OCI-LY1 (cell line): ENCODE data around the gene CDK18.

Experiments
- H2AFZ ChIP-seq: fragments of 200-600 bp; sonication (generic), shearing (Covaris generic); 2 replicates; pipeline ENCODE4 v1.6.0; 2014; ENCODE audit warnings: antibody characterized with exemption, mild to moderate bottlenecking, low read length
- H3F3A ChIP-seq: fragments of 200-600 bp; sonication (generic), shearing (Covaris generic); 2 replicates; pipeline ENCODE4 v1.6.0; 2014; ENCODE audit warnings: mild to moderate bottlenecking, antibody characterized with exemption, low read length, moderate library complexity; ENCODE audit not compliant: insufficient read depth
- H3K27ac ChIP-seq: fragments of 200-600 bp; sonication (generic); 2 replicates; pipeline ENCODE4 v1.5.1; 2014; ENCODE audit warnings: low read length, mixed run types, mild to moderate bottlenecking, low read depth; ENCODE audit not compliant: poor library complexity, severe bottlenecking
- H3K27me3 ChIP-seq: fragments of 200-600 bp; sonication (generic); 2 replicates; pipeline ENCODE4 v1.6.0; 2014; ENCODE audit warnings: antibody characterized with exemption, mild to moderate bottlenecking, low read length, moderate library complexity; ENCODE audit not compliant: insufficient read depth
- H3K36me3 ChIP-seq: fragments of 200-600 bp; sonication (generic); 2 replicates; pipeline ENCODE4 v1.6.1; 2014; ENCODE audit warnings: mild to moderate bottlenecking, antibody characterized with exemption, low read length, moderate library complexity, mixed read lengths; ENCODE audit not compliant: insufficient read depth
- H3K4me1 ChIP-seq: fragments of 200-600 bp; sonication (generic); 2 replicates; pipeline ENCODE4 v1.5.1; 2014; ENCODE audit warnings: mild to moderate bottlenecking, low read length, moderate library complexity; ENCODE audit not compliant: insufficient read depth, severe bottlenecking
- H3K4me2 ChIP-seq: fragments of 200-600 bp; sonication (generic), shearing (Covaris generic); 2 replicates; pipeline ENCODE4 v1.6.1; 2014; ENCODE audit warnings: low read length
- H3K4me3 ChIP-seq: fragments of 200-600 bp; sonication (generic); 2 replicates; pipeline ENCODE4 v1.5.1; 2014; ENCODE audit warnings: low read length, low read depth, mild to moderate bottlenecking, mixed read lengths; ENCODE audit not compliant: poor library complexity, severe bottlenecking
- H3K79me2 ChIP-seq: fragments of 200-600 bp; shearing (Covaris generic); 2 replicates; pipeline ENCODE4 v1.6.1; 2016; ENCODE audit warnings: mixed run types, low read length, mixed read lengths; ENCODE audit not compliant: insufficient read depth
- H3K9ac ChIP-seq: fragments of 200-600 bp; sonication (generic), shearing (Covaris generic); 2 replicates; pipeline ENCODE4 v1.6.1; 2014; ENCODE audit warnings: mild to moderate bottlenecking, low read length, mixed read lengths
- H3K9me2 ChIP-seq: fragments of 200-600 bp; sonication (generic), shearing (Covaris generic); 2 replicates; pipeline ENCODE4 v1.6.1; 2014; ENCODE audit warnings: low read depth, mild to moderate bottlenecking, low read length, mixed read lengths
- H3K9me3 ChIP-seq: fragments of 200-600 bp; shearing (Covaris generic); 2 replicates; pipeline ENCODE4 v1.6.1; 2014; ENCODE audit warnings: low read length, mixed read lengths
- H4K20me1 ChIP-seq: fragments of 200-600 bp; sonication (generic), shearing (Covaris generic); 2 replicates; pipeline ENCODE4 v1.6.0; 2016; ENCODE audit warnings: mild to moderate bottlenecking, low read length; ENCODE audit not compliant: insufficient read depth
- CTCF ChIP-seq: fragments of 200-600 bp; sonication (generic), shearing (Covaris generic); IDR thresholded peaks from 2 replicates; pipeline ENCODE4 v1.5.1; 2017; ENCODE audit warnings: mild to moderate bottlenecking, antibody characterized with exemption, low read length, moderate library complexity, mixed read lengths
- EZH2 ChIP-seq: fragments of 200-600 bp; sonication (generic), shearing (Covaris generic); IDR thresholded peaks from 2 replicates; pipeline ENCODE4 v1.8.0; 2017; ENCODE audit warnings: borderline replicate concordance, mixed run types, mild to moderate bottlenecking, antibody characterized with exemption, low read length, moderate library complexity, mixed read lengths

Gene CDK18

GRCh38 chr1:205492774-205493173, 11.7 kb upstream of the CDK18 start:
- Histone ChIP-seq H4K20me1 (no peaks in the 10 kb centered on the region), H3K9me3 (no peaks in the 10 kb centered on the region), H3K27me3 (peaks cover 3% of the 10 kb centered on the region; the same call in 1 of the 2 replicates), H3K79me2 (no peaks in the 10 kb centered on the region), H3K9me2 (no peaks in the 10 kb centered on the region), H3K4me1 (no peaks in the 10 kb centered on the region), H3K4me3 (no peak overlapping the region), H3K27ac (no peak overlapping the region), H3K36me3 (no peaks in the 10 kb centered on the region), H3K4me2 (no peak overlapping the region), H3F3A (no peaks in the 10 kb centered on the region), H3K9ac (no peak overlapping the region), H2AFZ (no peak overlapping the region)
- TF ChIP-seq EZH2 (no peak), CTCF (no peak)

- H2AFZ ChIP-seq: no peak overlapping the region
- no peaks in the 10 kb centered on the region for H3K79me2 ChIP-seq
- TF ChIP-seq CTCF (no peak), EZH2 (no peak)
- H3F3A ChIP-seq: no peaks in the 10 kb centered on the region
- H3K9me2 ChIP-seq: no peaks in the 10 kb centered on the region
- no peaks in the 10 kb centered on the region for H3K9me3 ChIP-seq
- H3K9ac ChIP-seq: no peak overlapping the region
- H3K4me1 ChIP-seq: no peaks in the 10 kb centered on the region
- H3K27me3 ChIP-seq: peaks cover 3% of the 10 kb centered on the region; the same call in 1 of the 2 replicates
- no peaks in the 10 kb centered on the region for H4K20me1 ChIP-seq
- no peak overlapping the region for H3K27ac ChIP-seq
- H3K4me3 ChIP-seq: no peak overlapping the region
- no peak overlapping the region for H3K4me2 ChIP-seq
- no peaks in the 10 kb centered on the region for H3K36me3 ChIP-seq
Measured at GRCh38 chr1:205493241-205494085, 11.0 kb upstream of the CDK18 start.

- Histone ChIP-seq H3K4me1 (no peaks in the 10 kb centered on the region), H3K27ac (no peak overlapping the region), H3F3A (no peaks in the 10 kb centered on the region), H4K20me1 (no peaks in the 10 kb centered on the region), H3K36me3 (no peaks in the 10 kb centered on the region), H3K4me3 (no peak overlapping the region), H2AFZ (no peak overlapping the region), H3K9me2 (no peaks in the 10 kb centered on the region), H3K9me3 (no peaks in the 10 kb centered on the region), H3K79me2 (no peaks in the 10 kb centered on the region), H3K27me3 (peaks cover 3% of the 10 kb centered on the region; the same call in 1 of the 2 replicates), H3K4me2 (no peak overlapping the region), H3K9ac (no peak overlapping the region)
- no peak for TF ChIP-seq CTCF
- TF ChIP-seq EZH2: no peak
Measured at GRCh38 chr1:205494115-205494514, 10.4 kb upstream of the CDK18 start.
